Middle frontal gyrus (tissue), 1 donor: Measurements from ENCODE around the gene PPP1R14C.
"Not testable (repeated sequence)": the region's sequence is repeated elsewhere in the genome, so short reads cannot be mapped to it uniquely, and the experiment has no call there.

Source experiments
- DNase-seq: peaks from one replicate; pipeline ENCODE4 v3.0.0-alpha.2; 2015; ENCODE audit warnings: low spot score; ENCODE audit errors: extremely low spot score

The PPP1R14C gene

DNA sequence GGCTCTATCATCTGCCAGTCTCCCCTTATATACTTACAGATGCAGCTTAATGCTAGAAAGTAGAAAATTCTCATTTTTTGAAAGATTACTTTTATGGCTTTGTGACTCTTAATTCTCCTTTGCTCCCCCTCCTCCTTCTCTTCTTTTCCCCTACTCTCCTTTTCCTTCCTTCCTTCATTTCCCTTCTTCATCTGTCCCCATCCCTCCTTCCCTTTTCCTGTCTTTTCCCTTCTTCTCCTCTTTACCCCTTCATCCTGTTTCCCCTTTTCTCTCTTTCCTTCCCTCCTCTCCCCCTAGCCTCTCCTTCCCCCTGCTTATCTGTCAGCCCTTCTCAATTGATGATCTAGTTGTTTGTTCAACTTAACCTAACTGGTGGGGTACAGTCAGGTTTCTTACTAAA, 71.5 kb downstream of the PPP1R14C start:
- DNase-seq: no peak

DNA sequence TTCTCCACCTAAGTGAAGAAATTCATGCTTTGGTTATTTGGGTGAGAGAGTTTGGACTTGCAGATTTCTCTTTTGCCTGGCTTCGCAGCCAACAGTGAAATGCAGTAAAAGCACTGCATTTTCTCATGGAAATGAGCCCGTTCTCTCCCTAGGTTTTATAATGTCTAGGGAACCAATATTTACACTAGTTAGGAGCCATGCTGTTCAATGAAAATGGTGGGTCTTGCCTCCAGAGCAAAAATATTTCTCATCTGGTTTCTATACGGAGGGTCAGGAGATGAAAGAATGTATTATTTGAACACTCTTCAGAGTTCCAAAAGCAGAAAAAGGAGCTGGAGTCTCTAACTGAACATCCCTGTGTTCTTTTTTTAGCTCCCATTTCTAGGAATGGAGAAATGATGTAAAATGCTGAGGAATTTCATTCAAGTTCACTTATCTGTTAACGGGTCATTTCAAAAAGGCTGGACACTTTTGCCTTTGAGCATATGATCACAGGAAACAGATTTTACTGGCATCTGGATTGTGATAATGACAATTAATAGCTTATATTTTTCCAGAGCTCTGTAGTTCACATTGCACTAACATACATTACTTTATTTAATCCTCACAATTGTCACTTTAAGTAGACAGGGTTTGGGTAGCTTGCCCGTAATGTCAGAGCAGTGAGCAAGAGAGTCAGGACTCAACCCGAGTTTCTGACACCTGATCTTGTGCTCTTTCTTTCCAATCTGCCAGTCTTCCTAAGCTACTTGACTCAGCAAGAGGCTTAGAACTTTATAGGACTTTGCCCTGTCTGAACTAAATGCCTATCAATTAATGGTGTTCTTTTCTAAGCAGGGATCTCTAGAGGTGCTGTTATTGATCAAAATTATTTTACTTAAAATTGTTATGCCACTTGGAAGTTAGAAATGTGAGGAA, 78.0 kb downstream of the PPP1R14C start:
- no peak for DNase-seq

DNA sequence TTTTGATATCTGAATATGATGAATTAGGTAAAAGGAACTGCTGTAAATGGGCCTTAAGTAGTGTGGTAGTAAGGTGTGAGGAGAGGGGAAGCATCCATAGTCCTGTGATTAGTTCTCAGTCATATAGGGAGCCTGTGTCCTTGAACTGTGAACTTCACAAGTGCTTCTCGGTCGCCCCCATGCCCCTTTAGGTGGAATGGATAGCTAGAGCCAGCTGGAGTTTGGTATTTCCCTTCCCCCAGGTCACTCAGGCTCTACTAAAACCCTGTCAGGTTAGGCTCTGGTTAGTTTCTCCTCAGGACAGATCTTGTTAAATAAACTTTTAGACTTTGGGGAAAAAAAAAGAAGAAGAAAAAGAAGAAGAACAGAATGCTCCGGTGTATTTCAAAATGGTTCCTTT, 82.0 kb downstream of the PPP1R14C start:
- DNase-seq: no peak

GRCh38 chr6:150227281-150227680, 84.4 kb downstream of the PPP1R14C start:
- DNase-seq: no peak

- DNase-seq: no peak
Measured at GRCh38 chr6:150228072-150228733, 85.4 kb downstream of the PPP1R14C start.

DNA sequence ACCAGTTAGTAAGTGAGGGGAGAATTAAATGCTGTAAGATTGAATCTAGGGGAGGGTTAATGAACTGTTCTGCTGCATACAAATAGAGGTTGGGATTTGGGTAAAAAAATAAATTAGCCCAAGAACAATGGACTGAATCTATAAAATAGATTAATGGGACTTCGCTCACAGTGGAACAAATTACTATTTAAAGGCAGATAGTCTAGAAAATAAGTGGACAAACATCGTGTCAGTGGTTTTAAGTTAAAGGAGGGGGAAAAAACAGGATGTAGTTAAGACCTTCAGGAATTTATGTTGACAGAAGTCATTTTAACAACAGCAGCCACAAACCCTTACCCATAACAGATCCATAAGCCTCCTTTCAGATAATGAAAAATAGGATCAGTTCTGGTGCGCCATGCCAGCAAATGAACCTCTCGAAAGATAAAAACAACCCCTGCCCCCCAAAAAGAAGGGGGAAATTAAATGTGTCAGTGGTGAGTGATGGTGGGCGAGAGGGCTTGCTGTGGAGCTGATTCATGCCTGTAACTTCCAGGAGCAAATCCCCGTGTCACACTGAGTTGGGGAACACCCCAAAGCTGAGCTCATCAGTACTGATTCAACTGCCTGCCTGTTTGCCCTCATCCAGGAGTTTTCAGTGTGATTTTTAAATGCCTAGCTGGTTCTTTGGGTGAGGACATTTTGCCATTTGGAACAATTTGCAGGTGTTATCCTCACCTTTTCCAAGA, 86.8 kb downstream of the PPP1R14C start:
- DNase-seq: no peak

DNA sequence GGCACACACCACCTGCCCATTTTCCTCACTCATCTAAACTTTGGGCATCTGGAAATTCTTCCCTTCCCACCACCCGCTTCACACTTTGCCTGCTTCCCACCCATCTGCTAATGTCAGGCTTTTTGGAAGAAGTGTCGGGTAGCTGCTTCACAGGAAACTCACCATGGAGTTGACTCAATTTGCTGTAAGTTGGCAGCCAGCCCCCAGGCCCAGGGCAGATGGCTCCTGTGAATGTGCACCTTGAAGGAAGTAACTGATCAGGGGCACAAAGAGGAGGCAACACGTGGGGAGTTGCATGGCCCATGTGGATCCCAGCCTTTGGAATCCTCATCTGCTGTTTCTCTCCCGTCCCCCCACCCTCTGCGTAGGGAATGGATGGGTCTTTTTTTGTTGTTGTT, 87.3 kb downstream of the PPP1R14C start:
- peak; percentile 17 for DNase-seq

DNA sequence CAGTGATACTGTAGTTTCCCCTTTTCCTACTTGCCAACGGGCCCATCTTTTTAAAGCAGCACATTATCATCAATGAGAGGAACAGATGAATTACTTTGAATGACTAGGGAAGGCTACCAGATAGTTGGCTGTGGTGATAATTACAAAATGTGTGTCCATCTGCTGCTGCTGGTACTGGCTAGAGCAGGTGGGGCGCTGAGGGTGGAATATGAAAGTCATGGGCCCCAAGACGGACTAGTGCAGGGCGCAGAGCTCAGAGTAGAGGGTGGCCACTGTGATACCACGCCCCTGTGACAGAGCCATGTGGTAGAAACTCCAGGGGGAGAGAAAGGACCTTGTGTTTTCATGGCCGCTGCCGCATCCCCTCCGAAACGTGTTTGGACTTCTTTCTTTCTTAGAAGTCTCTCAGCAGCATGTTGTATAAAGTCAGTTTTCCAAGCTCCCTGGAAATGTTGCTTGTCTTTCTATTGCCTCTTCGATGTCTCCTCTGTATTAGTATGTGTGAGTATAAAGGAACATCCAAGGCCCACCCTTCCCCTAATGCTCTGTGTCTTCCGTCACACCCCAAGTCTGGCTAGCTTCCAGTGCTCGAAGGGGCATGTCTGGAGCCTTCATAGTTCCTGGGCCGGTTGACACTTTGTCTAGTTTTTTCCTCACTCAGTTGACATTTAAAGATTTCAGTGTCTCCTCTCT, 88.1 kb downstream of the PPP1R14C start:
- no peak for DNase-seq

GRCh38 chr6:150231525-150231850, 88.6 kb downstream of the PPP1R14C start:
- DNase-seq: no peak

DNA sequence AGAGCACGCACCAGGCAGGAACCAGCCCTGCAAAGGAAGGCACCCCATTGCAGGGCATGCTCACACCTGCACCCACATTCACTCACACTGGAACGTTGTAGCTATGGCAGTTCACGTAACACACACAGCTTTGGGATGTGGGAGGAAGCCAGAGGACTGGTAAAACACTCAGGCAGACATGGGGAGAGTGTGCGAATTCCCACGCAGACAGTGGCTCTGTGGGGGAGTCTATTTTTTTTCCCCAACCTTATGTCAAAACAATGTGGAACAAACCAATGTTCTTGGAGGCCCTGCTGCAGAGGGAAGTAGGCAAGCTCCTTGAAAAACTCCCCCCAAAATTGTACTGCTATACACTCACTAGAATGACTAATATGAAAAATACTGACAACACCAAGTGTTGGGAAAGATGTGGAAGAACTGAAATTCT, 91.0 kb downstream of the PPP1R14C start:
- peak; percentile 43 for DNase-seq

DNA sequence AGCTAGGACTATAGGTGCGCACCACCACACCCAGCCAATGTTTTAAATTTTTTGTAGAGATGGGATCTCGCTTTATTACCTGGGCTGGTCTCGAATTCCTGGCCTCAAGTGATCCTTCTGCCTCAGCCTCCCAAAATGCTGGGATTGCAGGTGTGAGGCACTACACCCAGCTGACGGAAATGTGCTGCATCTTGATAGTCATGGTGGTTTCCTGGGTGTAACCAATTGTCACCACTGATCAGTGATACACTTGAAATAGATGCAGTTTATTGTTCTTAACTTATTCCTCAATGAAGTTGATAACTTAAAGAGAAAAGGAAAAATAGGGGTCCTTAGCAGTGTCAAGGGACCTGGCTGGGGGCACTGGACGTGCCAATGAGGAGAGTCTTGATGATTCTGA, 92.4 kb downstream of the PPP1R14C start:
- no peak for DNase-seq

DNA sequence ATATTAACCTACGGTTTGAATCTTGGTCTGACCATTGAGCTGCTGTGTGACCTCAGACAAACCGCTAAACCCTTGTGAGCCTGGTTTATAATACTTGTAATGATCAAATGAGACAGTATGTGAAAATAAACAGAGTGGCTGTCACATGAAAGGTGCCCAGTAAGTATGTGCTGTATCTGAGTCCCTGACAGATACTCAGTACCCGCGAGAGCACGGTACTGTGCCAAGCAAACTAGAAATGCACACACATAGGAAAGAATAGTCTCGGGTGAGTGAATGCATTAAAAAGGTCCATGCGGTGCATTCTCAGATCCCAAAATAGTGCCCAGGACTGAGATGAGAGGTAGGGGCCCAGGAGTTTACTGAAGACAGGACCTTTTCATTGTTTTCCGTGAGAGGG, 93.3 kb downstream of the PPP1R14C start:
- DNase-seq: no peak

GRCh38 chr6:150236544-150236943, 93.7 kb downstream of the PPP1R14C start:
- DNase-seq: no peak

GRCh38 chr6:150237626-150238025, 94.8 kb downstream of the PPP1R14C start:
- no peak for DNase-seq

GRCh38 chr6:150238336-150238741, 95.5 kb downstream of the PPP1R14C start:
- DNase-seq: no peak

- DNase-seq: no peak
Measured at GRCh38 chr6:150238846-150239407, 96.1 kb downstream of the PPP1R14C start.

DNA sequence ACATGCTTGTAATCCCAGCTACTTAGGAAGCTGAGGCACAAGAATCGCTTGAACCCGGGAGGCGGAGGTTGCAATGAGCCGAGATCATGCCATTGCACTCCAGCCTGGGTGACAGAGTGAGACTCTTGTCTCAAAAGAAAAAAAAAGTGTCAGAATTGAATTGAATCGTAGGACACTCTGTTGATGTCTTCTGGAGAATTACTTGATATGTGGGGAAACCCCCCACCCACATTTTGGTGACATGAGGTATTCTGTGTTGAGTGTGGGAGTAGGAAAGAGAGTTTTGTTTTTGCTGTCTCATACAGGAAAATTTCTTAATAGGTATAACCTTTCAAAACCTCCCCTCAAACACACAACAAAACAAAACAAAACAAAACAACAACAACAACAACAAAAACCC, 98.9 kb downstream of the PPP1R14C start:
- DNase-seq: not testable (repeated sequence)

DNA sequence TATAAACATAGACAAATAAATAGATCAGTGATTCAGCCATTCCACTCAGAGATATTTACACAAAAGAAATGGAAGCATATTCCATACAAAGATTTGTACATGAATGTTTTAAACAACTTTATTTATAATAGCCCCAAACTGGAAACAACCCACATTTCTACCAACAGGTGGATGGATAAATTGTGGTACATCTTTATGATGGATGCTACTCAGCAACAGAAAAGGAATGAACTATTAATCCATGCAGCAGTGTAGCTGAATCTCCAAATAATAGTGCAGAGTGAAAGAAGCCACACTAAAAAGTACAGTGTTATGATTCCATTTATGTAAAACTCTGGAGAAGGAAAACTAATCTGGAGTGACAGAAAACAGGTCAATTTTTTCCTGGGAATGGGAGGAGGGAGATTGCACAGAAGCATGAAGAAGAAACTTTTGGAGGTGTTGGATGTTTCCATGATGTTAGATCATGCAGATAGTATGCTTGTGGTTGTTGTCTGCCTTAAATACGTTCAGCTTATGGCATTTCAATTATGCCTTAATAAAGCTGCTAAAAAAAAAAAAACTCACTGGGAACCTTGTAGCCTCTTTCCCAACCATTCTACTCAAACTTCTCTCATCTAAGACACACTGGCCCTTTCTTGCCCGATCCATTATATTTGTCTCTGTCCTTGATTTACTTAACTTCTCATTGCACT, 100.9 kb downstream of the PPP1R14C start:
- no peak for DNase-seq

- DNase-seq: no peak
Measured at GRCh38 chr6:150245148-150245935, 102.5 kb downstream of the PPP1R14C start.

- DNase-seq: no peak
Measured at GRCh38 chr6:150247803-150248202, 105.0 kb downstream of the PPP1R14C start.
